Activated T-helper 1 cell treated with Interleukin-2 at 50 U/mL for 16 hours (primary cell): ENCODE results near the gene HSPB1.
"Not testable (repeated sequence)": the region's sequence is repeated elsewhere in the genome, so short reads cannot be mapped to it uniquely, and the experiment has no call there.

ENCODE experiments used
- DNase-seq: peaks from one replicate; pipeline ENCODE4 v3.0.0-alpha.2; 2020; ENCODE audit warnings: low read depth

Gene HSPB1

DNA sequence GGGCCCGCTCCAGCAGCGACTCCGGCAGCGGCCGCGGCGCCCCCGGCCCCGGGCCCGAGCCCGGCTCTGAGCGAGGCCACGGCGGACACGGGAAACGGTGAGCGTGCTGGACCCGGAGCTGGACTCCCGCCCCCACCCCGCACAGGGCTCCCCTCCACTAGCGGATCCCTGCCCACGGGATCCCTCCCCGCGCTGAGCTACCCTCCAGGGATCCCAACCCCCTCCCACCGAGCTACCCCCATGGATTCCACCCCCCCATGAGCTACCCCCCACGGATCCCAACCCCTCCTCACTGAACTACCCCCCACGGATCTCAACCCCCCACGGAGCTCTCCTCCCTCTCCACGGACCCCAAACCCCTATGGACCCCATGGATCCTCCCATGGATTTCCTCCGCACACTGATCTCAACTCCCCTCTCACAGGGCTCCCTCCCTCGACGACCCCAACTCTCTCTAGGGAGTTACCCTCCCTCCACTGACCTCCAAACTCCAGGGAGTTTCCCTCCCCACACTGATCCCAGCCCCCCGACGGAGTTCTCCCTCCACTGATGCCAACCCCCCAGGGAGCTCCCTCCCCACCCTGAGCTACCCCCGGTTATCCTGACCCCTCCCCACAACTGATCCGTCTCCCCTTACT is 20.6 kb upstream of the HSPB1 start:
- DNase-seq = no peak

GRCh38 chr7:76282344-76283253 is 19.9 kb upstream of the HSPB1 start:
- DNase-seq = no peak

GRCh38 chr7:76283254-76284159 is 19.0 kb upstream of the HSPB1 start:
- DNase-seq = no peak

GRCh38 chr7:76285604-76286374 is 16.7 kb upstream of the HSPB1 start:
- DNase-seq = no peak

GRCh38 chr7:76286842-76287403 is 15.6 kb upstream of the HSPB1 start:
- DNase-seq = no peak

- DNase-seq = not testable (repeated sequence)
Observed at GRCh38 chr7:76290847-76291350, 11.6 kb upstream of the HSPB1 start.

DNA sequence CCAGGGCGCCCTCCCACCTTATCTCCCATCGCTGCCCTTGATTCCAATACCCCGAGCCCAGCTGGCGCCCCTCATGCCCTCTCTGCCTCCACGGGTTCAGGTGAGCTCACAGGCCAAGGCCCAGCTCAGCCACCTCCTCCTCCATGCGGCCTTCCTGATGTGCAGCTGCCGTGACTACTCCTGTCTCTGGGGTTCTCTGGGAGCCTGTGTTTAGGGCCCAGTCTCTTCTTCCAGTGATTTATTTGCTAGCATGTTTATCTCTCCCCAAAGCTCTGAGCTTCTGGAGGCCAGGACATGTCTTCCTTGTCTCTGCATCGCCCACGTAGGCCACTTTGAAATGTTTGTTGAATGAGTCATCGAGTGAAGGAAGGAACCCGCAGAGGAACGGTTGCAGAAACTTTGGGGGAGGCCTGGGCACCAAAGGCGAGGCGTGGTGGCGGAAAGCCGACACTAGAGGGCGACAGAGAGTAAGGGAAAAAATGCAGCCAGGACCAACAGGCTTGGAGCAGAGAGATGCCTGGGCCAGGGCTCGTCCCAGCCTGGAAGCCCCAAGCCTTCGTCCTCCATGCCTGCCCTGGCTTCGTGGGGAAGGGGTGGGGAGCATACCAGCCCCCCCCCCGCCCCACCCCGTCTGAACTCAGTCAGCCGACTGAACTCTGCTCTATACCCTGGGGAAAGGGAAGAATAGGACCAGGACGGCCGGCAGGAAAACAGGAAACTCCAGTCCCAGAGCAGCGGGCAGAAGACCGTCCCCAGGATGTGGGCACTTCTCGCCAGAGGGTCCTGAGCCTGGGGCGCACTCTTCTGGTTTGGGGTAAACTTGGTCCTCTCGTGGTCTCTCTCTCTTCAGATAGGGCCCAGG is 10.9 kb upstream of the HSPB1 start:
- DNase-seq = peak; percentile 73

GRCh38 chr7:76292213-76292573 is 10.3 kb upstream of the HSPB1 start:
- DNase-seq = no peak

GRCh38 chr7:76292911-76293310 is 9.6 kb upstream of the HSPB1 start:
- not testable (repeated sequence) for DNase-seq

DNA sequence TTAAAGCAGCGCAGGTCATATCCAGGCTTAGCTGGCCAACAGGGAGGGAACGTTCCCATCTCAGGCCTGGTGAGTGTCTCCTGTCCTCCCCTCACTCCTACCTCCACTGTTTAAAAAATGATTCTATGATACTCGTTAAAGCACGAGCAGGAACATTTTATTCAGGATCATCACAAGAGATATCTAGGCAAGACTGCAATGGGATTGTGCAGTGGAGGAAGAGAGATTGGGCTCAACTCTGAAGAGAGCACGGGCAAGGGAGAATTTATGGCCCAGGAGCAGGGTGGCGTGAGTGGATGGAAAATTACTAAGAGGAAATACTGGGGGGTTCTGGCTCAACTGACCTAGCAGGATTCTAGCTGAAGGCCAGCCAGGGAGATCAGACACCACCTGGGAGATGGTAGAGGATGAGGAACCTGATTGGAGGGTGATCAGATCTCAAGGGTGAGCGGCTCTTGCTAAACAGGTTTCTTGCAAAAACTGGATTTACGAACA is 9.0 kb upstream of the HSPB1 start:
- no peak for DNase-seq

DNA sequence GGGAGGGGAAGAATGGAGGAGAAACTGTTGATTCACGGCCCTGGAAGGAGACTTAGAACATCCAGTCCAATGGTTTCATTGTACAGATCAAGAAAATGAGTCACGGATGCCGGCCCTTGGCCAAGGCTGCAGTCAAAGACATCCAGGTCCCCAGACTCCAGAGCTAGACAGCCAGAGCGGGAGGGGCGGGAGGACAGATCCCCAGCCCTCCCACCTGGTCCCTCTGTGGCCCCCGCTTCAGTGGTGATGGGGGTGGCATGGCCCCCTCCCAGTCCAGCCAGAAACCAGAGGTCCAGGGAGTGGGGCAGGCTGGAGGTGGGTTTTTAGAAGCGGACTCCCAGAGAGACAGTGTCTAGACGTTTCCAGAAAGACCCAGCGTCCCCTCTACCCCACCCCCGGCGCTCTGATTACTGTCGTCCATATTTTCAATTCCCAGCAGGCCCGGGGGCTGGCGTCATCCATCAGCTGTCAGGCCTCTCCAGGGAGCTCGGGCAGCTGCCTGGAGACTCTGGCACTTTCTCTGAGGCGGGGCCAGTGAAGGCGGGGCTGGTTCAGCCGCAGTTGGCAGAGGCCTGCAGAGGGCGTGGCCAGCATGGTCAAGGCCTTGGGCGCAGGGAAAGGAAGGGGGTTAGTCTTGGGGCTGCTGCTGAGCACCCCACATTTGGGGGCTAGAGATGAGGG is 8.0 kb upstream of the HSPB1 start:
- DNase-seq = no peak

GRCh38 chr7:76296743-76297740 is 5.4 kb upstream of the HSPB1 start:
- DNase-seq = no peak

- DNase-seq = no peak
Observed at GRCh38 chr7:76300166-76300731, 2.2 kb upstream of the HSPB1 start.

- DNase-seq = no peak
Observed at GRCh38 chr7:76301000-76301399, 1.5 kb upstream of the HSPB1 start.

- DNase-seq = peak; percentile 64
Observed at GRCh38 chr7:76303202-76304147, 1.0 kb downstream of the HSPB1 start.

- no peak for DNase-seq
Observed at GRCh38 chr7:76304888-76305375, 2.5 kb downstream of the HSPB1 start.
